HCEC 1CT (cell line): ENCODE results near the gene TTLL1.

ENCODE experiments used
- DNase-seq: peaks from one replicate; pipeline ENCODE4 v3.0.0-alpha.2; 2017

TTLL1 gene

GRCh38 chr22:43088984-43089717 lies at the start of gene TTLL1:
TTLL1 (minus strand) TSS chr22:43089391; CDS start chr22:43075586, 13,805 bp downstream.
- DNase-seq, result peak; percentile 86

- no peak for DNase-seq
These were observed 47.6 kb upstream of the TTLL1 start for GRCh38 chr22:43136801-43137200.

GRCh38 chr22:43136255-43136654 lies 47.1 kb upstream of the TTLL1 start:
- DNase-seq, result no peak

- DNase-seq, result no peak
These were observed 46.4 kb upstream of the TTLL1 start for GRCh38 chr22:43135565-43135964.

- DNase-seq, result no peak
These were observed 45.4 kb upstream of the TTLL1 start for GRCh38 chr22:43134553-43134952.

GRCh38 chr22:43133401-43133800 lies 44.2 kb upstream of the TTLL1 start:
- no peak for DNase-seq

- DNase-seq, result no peak
These were observed 42.7 kb upstream of the TTLL1 start for GRCh38 chr22:43131773-43132501.

- no peak for DNase-seq
These were observed 40.5 kb upstream of the TTLL1 start for GRCh38 chr22:43129426-43130425.

GRCh38 chr22:43128928-43129424 lies 39.8 kb upstream of the TTLL1 start:
- no peak for DNase-seq

GRCh38 chr22:43128116-43128515 lies 38.9 kb upstream of the TTLL1 start:
- DNase-seq, result no peak

GRCh38 chr22:43127166-43127908 lies 38.1 kb upstream of the TTLL1 start:
- no peak for DNase-seq

- peak; percentile 46 for DNase-seq
These were observed 37.4 kb upstream of the TTLL1 start for GRCh38 chr22:43126501-43127165.

- no peak for DNase-seq
These were observed 29.8 kb upstream of the TTLL1 start for GRCh38 chr22:43118953-43119458.

GRCh38 chr22:43118024-43118849 lies 29.0 kb upstream of the TTLL1 start:
- no peak for DNase-seq

- DNase-seq, result no peak
These were observed 27.7 kb upstream of the TTLL1 start for GRCh38 chr22:43116932-43117331.

GRCh38 chr22:43114958-43115357 lies 25.8 kb upstream of the TTLL1 start:
- DNase-seq, result no peak

- no peak for DNase-seq
These were observed 24.5 kb upstream of the TTLL1 start for GRCh38 chr22:43113526-43114251.

- no peak for DNase-seq
These were observed 21.9 kb upstream of the TTLL1 start for GRCh38 chr22:43110927-43111623.

- DNase-seq, result peak; percentile 6
These were observed 21.3 kb upstream of the TTLL1 start, which contains the start of gene BIK for GRCh38 chr22:43110444-43110926. BIK (plus strand) TSS chr22:43110750; CDS start chr22:43124023, 13,273 bp downstream.
